Stomach (tissue), 9 donors: ENCODE measurements around the gene SOS1. TPM values are rescaled to one million over a fixed set of nuclear protein-coding genes. Genes with fewer than 3 reads are reported as not detected.
"Not testable (repeated sequence)": the region's sequence is repeated elsewhere in the genome, so short reads cannot be mapped to it uniquely, and the experiment has no call there.

ENCODE experiments used
- DNase-seq, 2 donors: peaks; one replicate each; pipeline versions ENCODE4 v3.0.0 to v3.0.0-alpha.2; 2013 to 2019
- H3K27ac ChIP-seq, 5 donors: fragments of 200-600 bp in 4 of 5; sonication (generic) in 4 of 5; one replicate each; pipeline ENCODE4 v1.5.1; 2013 to 2019; ENCODE audit warnings: mild to moderate bottlenecking in 1 of 5, moderate library complexity in 1 of 5
- H3K27me3 ChIP-seq, 3 donors: fragments of 200-600 bp; sonication (generic); one replicate each; pipeline ENCODE4 v1.5.1; 2017 to 2019; ENCODE audit warnings: mixed run types in 1 of 3
- H3K36me3 ChIP-seq, 4 donors: fragments of 200-600 bp; sonication (generic); 1 replicate in 3 of 4; 2 replicates in 1 of 4; pipeline ENCODE4 v1.5.1; 2016 to 2019
- H3K4me1 ChIP-seq, 4 donors: fragments of 200-600 bp; sonication (generic); one replicate each; pipeline ENCODE4 v1.5.1; 2016 to 2019
- H3K4me3 ChIP-seq, 4 donors: fragments of 200-600 bp; sonication (generic) in 3 of 4; one replicate each; pipeline ENCODE4 v1.5.1; 2016 to 2019; ENCODE audit warnings: mild to moderate bottlenecking in 1 of 4
- H3K9me3 ChIP-seq, 4 donors: fragments of 200-600 bp; sonication (generic); one replicate each; pipeline ENCODE4 v1.5.1; 2016 to 2019
- EP300 ChIP-seq: sonication (generic); formaldehyde crosslinking; IDR thresholded peaks from one replicate; pipeline ENCODE4 v1.6.1; 2017; ENCODE audit warnings: antibody characterized with exemption
- POLR2A ChIP-seq, 4 donors: fragments of 450-650 bp; IDR thresholded peaks; one replicate each; pipeline ENCODE4 v1.6.1; 2016; ENCODE audit warnings: antibody characterized with exemption in 4 of 4, control low read depth in 2 of 4, mild to moderate bottlenecking in 1 of 4, moderate library complexity in 1 of 4
- POLR2AphosphoS5 ChIP-seq, 3 donors: sonication (generic); formaldehyde crosslinking; IDR thresholded peaks; one replicate each; pipeline ENCODE4 v1.6.1; 2016; ENCODE audit warnings: antibody characterized with exemption in 3 of 3
- WGBS, 5 donors: extraction: QIAGEN DNeasy Blood & Tissue Kit in 3 of 5; methylation state at CpG; one replicate each; pipeline versions ENCODE4 v1.1.5 to v1.1.7; 2013 to 2018; 5-methylcytosine and 5-hydroxymethylcytosine counted together
- intact Hi-C: fragments of 100-400 bp; cut with DNase I; formaldehyde crosslinking; loops from one replicate; pipeline ENCODE4 v1.15.1; 2023; ENCODE audit warnings: low total_unique reads
- polyA plus RNA-seq, 3 donors: library from polyadenylated mRNA; stranded (reverse); fragments of 200-250 nt; gene quantifications; one replicate each; pipeline ENCODE4 v1.2.3, GENCODE V29; 2013
- total RNA-seq, 5 donors: library from RNA; depleted of rRNA; stranded (reverse); fragments of >200 nt; gene quantifications; one replicate each; pipeline versions ENCODE4 v1.1.0 to v1.2.3, GENCODE V29; 2014 to 2016
- TF ChIP-seq, protein P1 (sequence below), 7 experiments: fragments of 450-650 bp in 4 of 7; fragments of 200-600 bp in 3 of 7; sonication (generic) in 3 of 7; IDR thresholded peaks; one replicate each; pipeline ENCODE4 v1.5.1; 2016 to 2019; ENCODE audit warnings: antibody characterized with exemption in 7 of 7, control low read depth in 2 of 7, mild to moderate bottlenecking in 1 of 7
- donor health status: healthy with polysubstance abuse.
- donor health status: Bipolar disorder and iron deficiency.
- donor health status: healthy.

SOS1 gene
- total and polyA plus RNA-seq, 8 donors, result 4.5 to 46.4 (median 19.2) TPM

DNA sequence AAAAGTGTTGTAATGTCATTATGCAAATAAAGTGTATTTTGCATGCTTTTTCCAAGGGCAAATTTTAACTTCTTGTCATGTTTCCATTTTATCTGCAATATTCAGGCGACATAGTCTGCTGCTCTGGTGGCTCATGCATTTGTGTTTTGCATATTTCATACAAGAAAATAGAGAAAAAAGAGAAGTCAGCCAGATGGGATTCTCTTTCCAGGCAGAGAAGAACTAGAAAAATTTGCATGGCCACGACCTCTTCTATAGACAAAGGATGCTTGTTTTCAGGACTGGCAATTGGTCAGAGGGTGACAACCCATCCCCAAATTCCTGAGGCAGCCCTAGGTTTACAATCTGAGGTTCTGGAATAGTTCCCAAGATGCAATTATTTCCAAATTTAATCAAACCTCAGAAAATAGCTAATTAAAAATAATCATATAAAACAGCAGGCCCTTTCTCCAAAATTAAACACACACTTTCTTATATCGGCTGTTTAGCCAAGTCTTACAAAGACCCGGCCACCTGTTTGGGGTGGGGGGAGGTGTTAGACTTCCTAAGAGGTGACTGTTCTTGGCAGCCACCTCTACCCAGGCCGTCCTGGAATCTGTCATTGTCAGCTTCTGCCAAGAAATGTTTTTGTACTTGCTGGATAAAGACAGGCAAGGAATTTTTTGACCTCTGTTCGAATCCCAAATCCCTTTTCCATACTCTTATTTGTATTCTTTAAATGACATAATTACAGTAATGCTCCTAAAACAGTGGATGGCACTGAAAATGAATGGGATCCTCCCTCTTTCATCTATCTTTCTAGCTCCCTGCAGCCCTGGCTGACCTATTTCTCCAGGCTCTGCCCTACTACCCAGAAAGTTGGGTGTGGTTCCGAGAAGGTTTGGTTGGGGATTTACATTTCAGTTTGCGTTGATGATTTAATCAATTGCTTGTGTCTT lies 20.8 kb upstream of the SOS1 start:
- H3K9me3 ChIP-seq, result no peaks in the 10 kb centered on the region
- intact Hi-C loops, result no loop called here
- peaks cover 0 to 24% (median 11%) of the 10 kb centered on the region in 4 donors for H3K4me1 ChIP-seq
- TF ChIP-seq, protein P1, sequence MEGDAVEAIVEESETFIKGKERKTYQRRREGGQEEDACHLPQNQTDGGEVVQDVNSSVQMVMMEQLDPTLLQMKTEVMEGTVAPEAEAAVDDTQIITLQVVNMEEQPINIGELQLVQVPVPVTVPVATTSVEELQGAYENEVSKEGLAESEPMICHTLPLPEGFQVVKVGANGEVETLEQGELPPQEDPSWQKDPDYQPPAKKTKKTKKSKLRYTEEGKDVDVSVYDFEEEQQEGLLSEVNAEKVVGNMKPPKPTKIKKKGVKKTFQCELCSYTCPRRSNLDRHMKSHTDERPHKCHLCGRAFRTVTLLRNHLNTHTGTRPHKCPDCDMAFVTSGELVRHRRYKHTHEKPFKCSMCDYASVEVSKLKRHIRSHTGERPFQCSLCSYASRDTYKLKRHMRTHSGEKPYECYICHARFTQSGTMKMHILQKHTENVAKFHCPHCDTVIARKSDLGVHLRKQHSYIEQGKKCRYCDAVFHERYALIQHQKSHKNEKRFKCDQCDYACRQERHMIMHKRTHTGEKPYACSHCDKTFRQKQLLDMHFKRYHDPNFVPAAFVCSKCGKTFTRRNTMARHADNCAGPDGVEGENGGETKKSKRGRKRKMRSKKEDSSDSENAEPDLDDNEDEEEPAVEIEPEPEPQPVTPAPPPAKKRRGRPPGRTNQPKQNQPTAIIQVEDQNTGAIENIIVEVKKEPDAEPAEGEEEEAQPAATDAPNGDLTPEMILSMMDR (IDR thresholded peaks at IDR 0.05), result no peak
- TF ChIP-seq POLR2A (IDR thresholded peaks at IDR 0.05) (no peak), POLR2AphosphoS5 (IDR thresholded peaks at IDR 0.05) (no peak), EP300 (no peak)
- no peaks in the 10 kb centered on the region for H3K36me3 ChIP-seq
- no peak overlapping the region for H3K27ac ChIP-seq
- DNase-seq, result no peak
- WGBS, 5 donors, result 42 to 53% (median 46%) methylated on average over 8 of the region's 8 CpGs
- no peaks in the 10 kb centered on the region for H3K27me3 ChIP-seq
- no peak overlapping the region for H3K4me3 ChIP-seq

DNA sequence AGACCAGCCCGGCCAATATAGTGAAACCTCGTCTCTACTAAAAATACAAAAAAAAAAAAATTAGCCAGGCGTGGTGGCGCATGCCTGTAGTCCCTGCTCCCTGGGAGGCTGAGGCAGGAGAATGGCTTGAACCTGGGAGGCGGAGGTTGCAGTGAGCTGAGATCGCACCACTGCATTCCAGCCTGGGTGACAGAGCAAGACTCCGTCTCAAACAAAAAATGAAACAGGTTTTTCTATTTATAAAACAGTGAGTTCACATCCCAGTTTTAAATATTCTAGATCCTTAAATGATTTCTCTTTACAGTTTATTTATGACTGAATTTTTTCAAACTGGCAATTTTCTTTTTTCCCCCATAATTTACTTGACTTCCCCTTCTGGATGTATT lies 20.1 kb upstream of the SOS1 start:
- 73 to 77% (median 76%) methylated on average over 7 of the region's 7 CpGs for WGBS, 5 donors
- DNase-seq, intact Hi-C loops, H3K4me3 ChIP-seq, H3K36me3 ChIP-seq, H3K27me3 ChIP-seq, H3K9me3 ChIP-seq, H3K27ac ChIP-seq: not testable (repeated sequence)
- peaks cover 0 to 24% (median 11%) of the 10 kb centered on the region in 4 donors for H3K4me1 ChIP-seq

DNA sequence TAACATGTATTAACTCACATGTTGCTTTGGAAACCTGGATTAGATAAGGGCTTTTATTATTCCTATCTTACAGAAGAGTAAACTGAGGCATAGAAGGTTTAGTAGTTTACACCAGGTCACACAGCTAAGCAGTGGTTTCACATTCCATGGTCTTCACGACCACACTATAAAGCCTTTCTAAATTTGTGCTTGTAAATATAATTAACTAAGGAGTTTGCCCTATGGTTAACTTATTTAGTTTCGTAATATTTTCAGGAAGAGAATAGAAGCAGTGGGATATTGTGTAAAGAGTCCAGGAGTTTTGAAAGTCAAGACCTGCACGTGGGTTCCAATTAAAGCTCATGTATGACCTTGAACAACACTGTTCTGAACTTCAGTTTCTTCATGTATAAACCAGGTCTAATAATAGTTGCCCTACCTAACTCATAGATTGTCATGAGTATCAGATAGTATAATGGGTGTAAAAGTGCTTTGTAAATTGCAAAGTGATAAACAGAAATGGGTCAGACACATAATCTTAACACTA lies 19.5 kb upstream of the SOS1 start:
- H3K9me3 ChIP-seq, result no peaks in the 10 kb centered on the region
- H3K4me1 ChIP-seq, result peaks cover 0 to 24% (median 11%) of the 10 kb centered on the region in 4 donors
- no peak for DNase-seq
- intact Hi-C loops, result no loop called here
- WGBS, 5 donors, result 22 to 53% (median 39%) methylated on average over 3 of the region's 3 CpGs
- no peak overlapping the region for H3K27ac ChIP-seq
- H3K4me3 ChIP-seq, result no peak overlapping the region
- TF ChIP-seq POLR2AphosphoS5 (IDR thresholded peaks at IDR 0.05) (no peak), EP300 (no peak), POLR2A (IDR thresholded peaks at IDR 0.05) (no peak)
- TF ChIP-seq, protein P1 (IDR thresholded peaks at IDR 0.05), result no peak
- no peaks in the 10 kb centered on the region for H3K27me3 ChIP-seq
- H3K36me3 ChIP-seq, result no peaks in the 10 kb centered on the region

DNA sequence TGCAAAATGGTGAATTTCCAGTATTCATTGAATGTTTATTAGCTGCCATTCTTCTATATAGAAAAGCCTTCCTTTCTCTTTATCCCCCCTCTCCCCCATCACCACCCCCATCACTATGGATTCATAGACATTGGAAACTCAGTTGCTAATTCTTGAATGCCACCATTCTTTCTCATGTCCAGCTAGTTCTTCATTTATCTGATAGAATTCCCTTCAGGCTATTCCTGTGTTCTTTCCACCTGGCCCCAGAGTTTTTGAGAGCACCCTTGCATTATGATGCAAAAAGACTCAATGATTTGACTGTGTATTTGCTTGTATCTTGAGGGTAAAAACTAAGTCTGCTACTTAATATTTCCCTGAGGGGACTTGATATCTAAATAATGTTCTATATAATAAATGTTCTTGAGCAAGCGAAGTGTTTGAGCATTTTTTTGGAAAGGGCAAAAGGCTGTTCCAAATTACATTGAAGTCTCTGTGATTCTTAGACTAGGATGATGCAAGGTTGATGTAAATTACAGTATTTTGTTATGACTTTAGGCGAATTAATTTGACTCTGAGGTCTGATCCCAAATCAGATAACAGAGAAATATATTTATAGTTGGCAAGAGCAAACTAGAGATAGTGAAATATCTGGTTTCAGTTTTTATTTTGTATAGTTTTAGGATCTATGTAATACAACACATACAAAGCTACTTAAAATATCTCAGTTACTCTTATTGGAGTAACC lies 18.8 kb upstream of the SOS1 start:
- WGBS, 5 donors, result 47 to 53% (median 52%) methylated on average over 2 of the region's 2 CpGs
- H3K36me3 ChIP-seq, result no peaks in the 10 kb centered on the region
- no peaks in the 10 kb centered on the region for H3K9me3 ChIP-seq
- H3K27me3 ChIP-seq, result no peaks in the 10 kb centered on the region
- H3K27ac ChIP-seq, result no peak overlapping the region
- no peak overlapping the region for H3K4me3 ChIP-seq
- peaks cover 0 to 24% (median 11%) of the 10 kb centered on the region in 4 donors for H3K4me1 ChIP-seq
- TF ChIP-seq, protein P1 (IDR thresholded peaks at IDR 0.05), result no peak
- TF ChIP-seq POLR2AphosphoS5 (IDR thresholded peaks at IDR 0.05) (no peak), POLR2A (IDR thresholded peaks at IDR 0.05) (no peak), EP300 (no peak)
- no peak for DNase-seq
- intact Hi-C loops, result no loop called here
